Measurements from ENCODE around the gene PUM2.

- TF ChIP-seq POLR2A (IDR thresholded peaks at IDR 0.05; ENCODE audit: borderline replicate concordance, extremely low read depth, insufficient read depth, insufficient read length) = no peak
- no peak for TF ChIP-seq MAX (IDR thresholded peaks at IDR 0.05)
- no peak for TF ChIP-seq SP1 (IDR thresholded peaks at IDR 0.05; ENCODE audit: low read depth)
- TF ChIP-seq CTCF (IDR thresholded peaks at IDR 0.05 in 2 of 3, conservative IDR thresholded peaks at IDR 0.05 in 1 of 3; ENCODE audit: borderline replicate concordance in 1 of 3, insufficient read depth in 1 of 3, low read depth in 2 of 3, low read length in 2 of 3) = no peak
- TF ChIP-seq ELF1 (IDR thresholded peaks at IDR 0.05; ENCODE audit: borderline replicate concordance, low read depth) = no peak
- no peak for TF ChIP-seq YY1 (IDR thresholded peaks at IDR 0.05; ENCODE audit: extremely low read depth, insufficient replicate concordance, low read depth, low read length)
- no peak for TF ChIP-seq CEBPB (IDR thresholded peaks at IDR 0.05; ENCODE audit: low read depth)
- TF ChIP-seq EZH2 (IDR thresholded peaks at IDR 0.05) = no peak
- TF ChIP-seq FOSL1 (IDR thresholded peaks at IDR 0.05; ENCODE audit: low read depth) = no peak
- no peak for TF ChIP-seq SIN3A (IDR thresholded peaks at IDR 0.05; ENCODE audit: low read depth)
- TF ChIP-seq JUND (IDR thresholded peaks at IDR 0.05) = no peak
Observed at GRCh38 chr2:20211420-20211819, 139.2 kb downstream of the PUM2 start.

Data from HCT116 (cell line).